Activated B cell treated with CpG ODN at 0.5 μM for 24 hours (primary cell): ENCODE data around the gene CDC42SE2. TPM values are rescaled to one million over a fixed set of nuclear protein-coding genes. Genes with fewer than 3 reads are reported as not detected.

Experiments
- ATAC-seq: fragments of 200-7000 bp; cut with Tn5 transposase; one replicate; pipeline ENCODE4 v1.10.0; 2021; ENCODE audit warnings: low read depth, mild to moderate bottlenecking, moderate library complexity
- CTCF ChIA-PET: fragments of 350-600 bp; sonication (Branson Sonifier 250); formaldehyde crosslinking; loops from one replicate; lab custom pipeline; 2021; ENCODE audit warnings: antibody characterized with exemption; lab: Charles Lee
- POLR2A ChIA-PET: fragments of 350-600 bp; sonication (Branson Sonifier 250); formaldehyde crosslinking; loops from one replicate; lab custom pipeline; 2021; ENCODE audit warnings: antibody characterized with exemption; lab: Charles Lee
- DNase-seq: peaks from one replicate; pipeline ENCODE4 v3.0.0; 2022
- H3K27ac Mint-ChIP-seq: one replicate; pipeline ENCODE4 v1.8.0; 2020; ENCODE audit warnings: mixed read lengths
- H3K27me3 Mint-ChIP-seq: one replicate; pipeline ENCODE4 v1.8.0; 2021; ENCODE audit warnings: mixed read lengths
- H3K36me3 Mint-ChIP-seq: one replicate; pipeline ENCODE4 v1.8.0; 2021; ENCODE audit warnings: low read depth, mixed read lengths
- H3K4me1 Mint-ChIP-seq: one replicate; pipeline ENCODE4 v1.8.0; 2021; ENCODE audit warnings: mixed read lengths
- H3K4me3 Mint-ChIP-seq: one replicate; pipeline ENCODE4 v1.8.0; 2020; ENCODE audit warnings: mild to moderate bottlenecking, mixed read lengths
- H3K9me3 Mint-ChIP-seq: one replicate; pipeline ENCODE4 v1.8.0; 2020; ENCODE audit warnings: mixed read lengths
- CTCF ChIP-seq: fragments of 200-600 bp; IDR thresholded peaks from one replicate; pipeline ENCODE4 v1.8.0; 2022; ENCODE audit warnings: antibody characterized with exemption, mild to moderate bottlenecking
- intact Hi-C: fragments of 100-400 bp; cut with micrococcal nuclease; formaldehyde crosslinking; loops from one replicate; pipeline ENCODE4 v1.15.1; 2024
- total RNA-seq: library from RNA; stranded (reverse); gene quantifications from 2 replicates; pipeline ENCODE4 v1.2.3, GENCODE V29; 2022

CDC42SE2 gene
- total RNA-seq, 1 donor from 2014 or later, result 122 TPM

GRCh38 chr5:131286400-131286715 lies 22.5 kb downstream of the CDC42SE2 start:
- TF ChIP-seq CTCF, result no peak
- H3K27ac Mint-ChIP-seq, result no peak overlapping the region
- intact Hi-C loops, result no loop called here
- DNase-seq (no peak), ATAC-seq (no peak)
- CTCF ChIA-PET, result interaction anchor here (0.7 to 1.7 kb wide), 3 partner anchors 21 to 96 kb away, joined by 3 to 4 read pairs (median 3); no protein-coding TSS in a partner anchor
- peaks cover 38% of the 10 kb centered on the region for H3K36me3 Mint-ChIP-seq
- peaks cover 78% of the 10 kb centered on the region for H3K4me1 Mint-ChIP-seq
- no peak overlapping the region for H3K4me3 Mint-ChIP-seq
- H3K27me3 Mint-ChIP-seq, result no peaks in the 10 kb centered on the region
- POLR2A ChIA-PET, result interaction anchor here (0.7 to 2.4 kb wide), 4 partner anchors 22 to 96 kb away, joined by 4 to 16 read pairs (median 6); partner anchors contain the start of gene CDC42SE2
- H3K9me3 Mint-ChIP-seq, result no peaks in the 10 kb centered on the region

GRCh38 chr5:131288328-131288727 lies 24.5 kb downstream of the CDC42SE2 start:
- H3K36me3 Mint-ChIP-seq, result peaks cover 33% of the 10 kb centered on the region
- peak; percentile 59 for ATAC-seq
- peak overlapping the region; percentile 28 for H3K4me3 Mint-ChIP-seq
- ChIA-PET CTCF (interaction anchor here (1.7 kb wide), 1 partner anchor 94 kb away, joined by 3 read pairs; no protein-coding TSS in a partner anchor), POLR2A (interaction anchor here (0.6 to 2.8 kb wide), 4 partner anchors 14 to 93 kb away, joined by 4 to 20 read pairs (median 6); partner anchors contain the start of gene CDC42SE2)
- H3K9me3 Mint-ChIP-seq, result no peaks in the 10 kb centered on the region
- no peak for DNase-seq
- intact Hi-C loops, result loop anchor here (1.0 to 2.0 kb wide), 3 partner anchors 9 to 124 kb away; partner anchors contain the start of gene HINT1
- no peaks in the 10 kb centered on the region for H3K27me3 Mint-ChIP-seq
- H3K27ac Mint-ChIP-seq, result peak overlapping the region; percentile 84
- H3K4me1 Mint-ChIP-seq, result peaks cover 64% of the 10 kb centered on the region
- TF ChIP-seq CTCF, result no peak

- intact Hi-C loops, result loop anchor here (2.0 kb wide), 2 partner anchors 13 to 125 kb away; partner anchors contain the start of gene HINT1
- ATAC-seq (peak; percentile 55), DNase-seq (no peak)
- Mint-ChIP-seq H3K36me3 (peaks cover 39% of the 10 kb centered on the region), H3K27ac (peak overlapping the region; percentile 84), H3K27me3 (no peaks in the 10 kb centered on the region), H3K9me3 (no peaks in the 10 kb centered on the region), H3K4me3 (peak overlapping the region; percentile 24), H3K4me1 (peaks cover 64% of the 10 kb centered on the region)
- POLR2A ChIA-PET, result interaction anchor here (0.7 to 2.8 kb wide), 9 partner anchors 15 to 1136 kb away, joined by 3 to 20 read pairs (median 3); partner anchors contain the start of genes CDC42SE2 and HINT1
- no peak for TF ChIP-seq CTCF
- CTCF ChIA-PET, result no interaction called here
Observed at GRCh38 chr5:131289738-131290137, 25.9 kb downstream of the CDC42SE2 start.

GRCh38 chr5:131296213-131296672 lies 32.4 kb downstream of the CDC42SE2 start:
- no peak overlapping the region for H3K4me3 Mint-ChIP-seq
- H3K9me3 Mint-ChIP-seq, result no peaks in the 10 kb centered on the region
- ATAC-seq (no peak), DNase-seq (no peak)
- H3K36me3 Mint-ChIP-seq, result peaks cover 30% of the 10 kb centered on the region
- H3K27me3 Mint-ChIP-seq, result no peaks in the 10 kb centered on the region
- peak overlapping the region; percentile 56 for H3K27ac Mint-ChIP-seq
- CTCF ChIA-PET, result no interaction called here
- intact Hi-C loops, result no loop called here
- TF ChIP-seq CTCF, result no peak
- POLR2A ChIA-PET, result interaction anchor here (0.6 kb wide), 1 partner anchor 11 kb away, joined by 5 read pairs; no protein-coding TSS in a partner anchor
- H3K4me1 Mint-ChIP-seq, result peaks cover 61% of the 10 kb centered on the region

- no peaks in the 10 kb centered on the region for H3K9me3 Mint-ChIP-seq
- ATAC-seq, result no peak
- no peak overlapping the region for H3K4me3 Mint-ChIP-seq
- H3K27ac Mint-ChIP-seq, result no peak overlapping the region
- intact Hi-C loops, result no loop called here
- H3K4me1 Mint-ChIP-seq, result peaks cover 62% of the 10 kb centered on the region
- CTCF ChIA-PET, result no interaction called here
- peaks cover 34% of the 10 kb centered on the region for H3K36me3 Mint-ChIP-seq
- POLR2A ChIA-PET, result interaction anchor here (0.7 kb wide), 1 partner anchor 81 kb away, joined by 9 read pairs; no protein-coding TSS in a partner anchor
- no peak for DNase-seq
- no peaks in the 10 kb centered on the region for H3K27me3 Mint-ChIP-seq
- TF ChIP-seq CTCF, result no peak
Observed at GRCh38 chr5:131297886-131298285, 34.0 kb downstream of the CDC42SE2 start.
